Measurements from ENCODE around the gene TMEM221. TPM values are rescaled to one million over a fixed set of nuclear protein-coding genes. Genes with fewer than 3 reads are reported as not detected.
A peak's percentile ranks its signal among the peaks of the same experiment; 100 is the strongest.

TMEM221 gene
- total and polyA plus RNA-seq, 2 experiments from 2014 or later, result 0.22 to 0.30 TPM

DNA sequence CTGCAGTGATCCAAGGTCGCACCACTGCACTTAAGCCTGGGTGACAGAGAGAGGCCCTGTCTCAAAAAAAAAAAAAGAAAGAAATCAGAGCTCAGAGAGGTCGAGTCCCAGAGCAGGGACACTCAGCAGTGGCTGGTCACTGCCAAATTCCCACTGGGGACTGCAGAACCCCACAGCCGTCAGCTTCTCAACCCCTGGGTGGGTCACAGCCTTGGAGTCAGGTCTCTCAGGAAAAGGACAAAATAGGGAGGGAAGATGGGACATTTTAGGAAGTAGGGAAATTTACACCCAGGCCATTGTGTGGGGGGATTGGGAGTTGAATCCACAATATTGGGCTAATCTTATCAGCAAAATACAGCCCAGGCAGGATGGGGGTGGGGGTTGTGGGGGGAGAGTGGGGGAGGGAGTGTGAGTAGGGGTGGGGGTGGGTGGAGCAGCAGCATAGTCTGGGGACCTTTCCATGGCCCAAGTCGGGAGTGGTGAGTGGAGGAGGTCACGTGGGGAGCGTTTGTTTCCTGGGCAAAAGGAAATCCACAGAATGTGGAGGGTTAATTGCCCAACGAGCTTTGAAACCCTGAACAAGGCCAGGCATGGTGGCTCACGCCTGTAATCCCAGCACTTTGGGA, 49.5 kb downstream of the TMEM221 start:
- Histone ChIP-seq H3K9me2 (ENCODE audit: insufficient read depth) (no peaks in the 10 kb centered on the region), H3F3A (ENCODE audit: insufficient read depth) (no peaks in the 10 kb centered on the region), H3K9me3 (ENCODE audit: low read depth) (no peaks in the 10 kb centered on the region), H3K27ac (no peak overlapping the region), H3K4me3 (no peak overlapping the region), H2AFZ (no peak overlapping the region), H3K4me2 (ENCODE audit: unreplicated experiment) (no peak overlapping the region), H3K9ac (no peak overlapping the region), H3K36me3 (ENCODE audit: low read depth) (no peaks in the 10 kb centered on the region), H4K20me1 (ENCODE audit: insufficient read depth) (no peaks in the 10 kb centered on the region), H3K4me1 (ENCODE audit: insufficient read depth) (no peaks in the 10 kb centered on the region), H3K27me3 (replicated peaks; ENCODE audit: insufficient read depth) (no peaks in the 10 kb centered on the region), H3K79me2 (ENCODE audit: insufficient read depth) (no peaks in the 10 kb centered on the region)
- DNase-seq, result no peak
- 44 to 63% methylated on average over 5 to 8 of the region's 8 CpGs for WGBS, 2 experiments (ENCODE audit: low coverage in 1 of 2, low lambda C conversion rate in 2 of 2, missing lambda C conversion rate in 2 of 2)
- in situ Hi-C loops (cut with MboI), result no loop called here
- TF ChIP-seq EZH2 (IDR thresholded peaks at IDR 0.05; ENCODE audit: insufficient read depth, poor library complexity, severe bottlenecking) (no peak), EZH2phosphoT487 (IDR thresholded peaks at IDR 0.05; ENCODE audit: insufficient read depth, low read depth) (no peak)

DNA sequence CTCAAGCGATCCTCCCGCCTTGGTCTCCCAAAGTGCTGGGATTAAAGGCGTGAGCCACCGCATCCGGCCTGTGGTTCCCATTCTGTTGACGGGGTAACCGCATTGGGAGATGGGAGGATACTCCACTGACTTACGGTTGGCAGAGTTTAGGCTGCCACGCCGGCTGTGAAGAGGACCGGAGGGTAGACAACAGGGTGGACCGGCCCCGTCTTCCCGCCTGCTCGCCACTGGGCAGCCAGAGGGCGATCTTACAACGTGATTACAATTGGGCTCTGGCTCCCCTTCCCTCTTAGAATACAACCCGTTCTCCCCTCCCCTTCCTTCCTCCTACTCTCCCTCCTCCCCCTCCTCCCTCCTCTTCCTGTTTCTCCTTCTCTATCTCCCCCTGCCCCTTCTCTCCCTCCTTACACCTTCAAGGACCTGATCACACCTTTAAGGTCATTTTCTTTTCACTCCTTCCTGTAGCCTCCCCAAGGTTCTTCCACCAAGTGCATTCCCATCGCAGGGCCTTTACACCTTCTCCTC, 53.5 kb downstream of the TMEM221 start:
- DNase-seq, result peak; percentile 74
- 15 to 20% methylated on average over 14 to 19 of the region's 19 CpGs for WGBS, 2 experiments (ENCODE audit: low coverage in 1 of 2, low lambda C conversion rate in 2 of 2, missing lambda C conversion rate in 2 of 2)
- Histone ChIP-seq H3K36me3 (ENCODE audit: low read depth) (no peaks in the 10 kb centered on the region), H3K79me2 (ENCODE audit: insufficient read depth) (no peaks in the 10 kb centered on the region), H3K27me3 (replicated peaks; ENCODE audit: insufficient read depth) (no peaks in the 10 kb centered on the region; the same call in 1 of the 2 replicates), H3K9me3 (ENCODE audit: low read depth) (no peaks in the 10 kb centered on the region), H3F3A (ENCODE audit: insufficient read depth) (no peaks in the 10 kb centered on the region), H3K9me2 (ENCODE audit: insufficient read depth) (no peaks in the 10 kb centered on the region), H3K4me1 (ENCODE audit: insufficient read depth) (no peaks in the 10 kb centered on the region), H4K20me1 (ENCODE audit: insufficient read depth) (no peaks in the 10 kb centered on the region), H3K4me3 (no peak overlapping the region), H2AFZ (peak overlapping the region; percentile 66), H3K27ac (no peak overlapping the region), H3K4me2 (ENCODE audit: unreplicated experiment) (no peak overlapping the region), H3K9ac (no peak overlapping the region)
- TF ChIP-seq EZH2phosphoT487 (IDR thresholded peaks at IDR 0.05; ENCODE audit: insufficient read depth, low read depth), result no peak
- no peak for TF ChIP-seq EZH2 (IDR thresholded peaks at IDR 0.05; ENCODE audit: insufficient read depth, poor library complexity, severe bottlenecking)
- in situ Hi-C loops (cut with MboI), result no loop called here

DNA sequence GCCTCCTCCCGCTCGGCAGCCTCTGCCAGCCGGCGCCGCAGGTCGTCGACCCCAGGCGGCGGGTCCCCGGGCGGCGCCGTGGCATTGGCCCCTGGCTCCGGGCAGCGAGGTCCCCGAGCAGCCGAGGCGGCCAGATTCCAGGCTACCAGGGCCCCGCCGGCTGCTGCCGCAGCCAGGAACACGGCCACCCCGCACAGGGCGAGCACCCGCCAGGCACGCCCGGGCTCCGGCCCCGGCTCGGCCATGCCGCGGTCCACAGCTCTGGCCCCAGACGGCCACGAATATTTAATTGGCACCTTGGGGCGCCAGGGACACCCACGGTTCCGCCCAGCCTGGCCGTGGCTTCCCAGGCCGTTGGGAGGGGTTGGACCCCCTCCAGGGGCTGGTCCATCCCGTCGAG, 54.6 kb downstream of the TMEM221 start, which contains the start of gene CCDC194:
TSS of gene CCDC194 (minus strand) at position 283 of the 400 bp plus-strand sequence. CDS start at position 245, 38 bp downstream.
- Histone ChIP-seq H4K20me1 (ENCODE audit: insufficient read depth) (no peaks in the 10 kb centered on the region), H3K27ac (no peak within 1 kb of the TSS), H3K79me2 (ENCODE audit: insufficient read depth) (no peaks in the 10 kb centered on the region), H3F3A (ENCODE audit: insufficient read depth) (peaks cover 8% of the 10 kb centered on the region; the same call in 1 of the 2 replicates), H3K27me3 (replicated peaks; ENCODE audit: insufficient read depth) (no peaks in the 10 kb centered on the region; the same call in 1 of the 2 replicates), H3K9ac (no peak within 1 kb of the TSS), H3K4me1 (ENCODE audit: insufficient read depth) (no peaks in the 10 kb centered on the region), H2AFZ (peak within 1 kb of the TSS; percentile 66), H3K4me3 (no peak within 1 kb of the TSS), H3K9me3 (ENCODE audit: low read depth) (no peaks in the 10 kb centered on the region), H3K4me2 (ENCODE audit: unreplicated experiment) (no peak within 1 kb of the TSS), H3K9me2 (ENCODE audit: insufficient read depth) (no peaks in the 10 kb centered on the region), H3K36me3 (ENCODE audit: low read depth) (no peaks in the 10 kb centered on the region)
- in situ Hi-C loops (cut with MboI), result no loop called here
- DNase-seq, result peak; percentile 14
- WGBS, 2 experiments (ENCODE audit: low coverage in 1 of 2, low lambda C conversion rate in 2 of 2, missing lambda C conversion rate in 2 of 2), result 10 to 11% methylated on average over 41 of the region's 41 CpGs
- TF ChIP-seq EZH2phosphoT487 (IDR thresholded peaks at IDR 0.05; ENCODE audit: insufficient read depth, low read depth), result no peak

DNA sequence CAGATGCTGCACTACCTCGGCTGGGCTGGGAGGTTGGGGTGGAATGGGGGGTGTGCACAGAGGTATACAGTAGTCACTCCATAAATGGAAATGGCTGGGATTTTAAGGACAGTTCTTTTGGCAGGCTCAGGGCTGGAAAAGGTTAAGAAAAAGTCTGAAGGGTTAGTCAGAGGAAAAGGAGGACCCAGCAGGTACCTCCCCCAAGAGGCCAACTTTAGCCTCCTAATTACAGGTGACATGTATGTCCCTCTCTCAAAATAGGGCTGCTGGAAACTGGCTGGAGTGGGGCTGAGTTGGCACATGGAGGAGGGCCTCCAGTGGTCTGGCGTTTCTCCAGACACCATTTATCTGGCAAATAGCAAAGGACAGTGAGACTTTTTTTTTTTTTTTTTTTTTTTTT, 55.5 kb downstream of the TMEM221 start:
- no peaks in the 10 kb centered on the region for H3K36me3 ChIP-seq (ENCODE audit: low read depth)
- H3K4me3 ChIP-seq, result no peak overlapping the region
- no peak overlapping the region for H3K27ac ChIP-seq
- no peaks in the 10 kb centered on the region; the same call in 1 of the 2 replicates for H3K27me3 ChIP-seq (replicated peaks; ENCODE audit: insufficient read depth)
- no peaks in the 10 kb centered on the region for H3K9me2 ChIP-seq (ENCODE audit: insufficient read depth)
- H2AFZ ChIP-seq, result no peak overlapping the region
- peaks cover 8% of the 10 kb centered on the region; the same call in 1 of the 2 replicates for H3F3A ChIP-seq (ENCODE audit: insufficient read depth)
- TF ChIP-seq EZH2 (IDR thresholded peaks at IDR 0.05; ENCODE audit: insufficient read depth, poor library complexity, severe bottlenecking) (no peak), EZH2phosphoT487 (IDR thresholded peaks at IDR 0.05; ENCODE audit: insufficient read depth, low read depth) (no peak)
- no peaks in the 10 kb centered on the region for H3K9me3 ChIP-seq (ENCODE audit: low read depth)
- H4K20me1 ChIP-seq (ENCODE audit: insufficient read depth), result no peaks in the 10 kb centered on the region
- 42 to 48% methylated on average over 2 of the region's 2 CpGs for WGBS, 2 experiments (ENCODE audit: low coverage in 1 of 2, low lambda C conversion rate in 2 of 2, missing lambda C conversion rate in 2 of 2)
- no peak overlapping the region for H3K4me2 ChIP-seq (ENCODE audit: unreplicated experiment)
- no peaks in the 10 kb centered on the region for H3K4me1 ChIP-seq (ENCODE audit: insufficient read depth)
- DNase-seq, result peak; percentile 17
- H3K79me2 ChIP-seq (ENCODE audit: insufficient read depth), result no peaks in the 10 kb centered on the region
- in situ Hi-C loops (cut with MboI), result no loop called here
- H3K9ac ChIP-seq, result no peak overlapping the region

All from GM23248 (cell line).